ENCODE results near the gene TMEM35B. TPM values are rescaled to one million over a fixed set of nuclear protein-coding genes. Genes with fewer than 3 reads are reported as not detected.

Gene TMEM35B
- total and polyA plus RNA-seq, 2 experiments from 2014 or later, result 7.6 to 27.1 TPM

GRCh38 chr1:34978921-34979320 lies 6.2 kb downstream of the TMEM35B start (continued):
- TF ChIP-seq ZNF462 (CRISPR knock-in tag; IDR thresholded peaks at IDR 0.05) (no peak), CREB1 (CRISPR knock-in tag; IDR thresholded peaks at IDR 0.05; ENCODE audit: low read depth) (no peak), ZNF114 (CRISPR knock-in tag; IDR thresholded peaks at IDR 0.05) (no peak)

GRCh38 chr1:34977858-34978257 lies 7.3 kb downstream of the TMEM35B start:
- H3K4me1 Mint-ChIP-seq, result peaks cover 12% of the 10 kb centered on the region
- Histone ChIP-seq H3K27me3 (ENCODE audit: insufficient read depth) (peaks cover 13% of the 10 kb centered on the region), H3K36me3 (ENCODE audit: insufficient read depth) (no peaks in the 10 kb centered on the region; the same call in 1 of the 2 replicates), H3K4me2 (no peak overlapping the region), H3K79me2 (replicated peaks; ENCODE audit: insufficient read depth) (no peaks in the 10 kb centered on the region), H3F3A (replicated peaks; ENCODE audit: low read depth) (0 out of 2 replicates have a peak, but pooled peaks cover 2% of the 10 kb centered on the region), H3K9me2 (ENCODE audit: insufficient read depth) (no peaks in the 10 kb centered on the region), H4K20me1 (replicated peaks; ENCODE audit: insufficient read depth) (no peaks in the 10 kb centered on the region), H3K4me3 (no peak overlapping the region), H2AFZ (no peak overlapping the region), H3K27ac (ENCODE audit: low read depth) (no peak overlapping the region), H3K4me1 (ENCODE audit: insufficient read depth) (no peaks in the 10 kb centered on the region)
- H3K27ac Mint-ChIP-seq, result no peak overlapping the region
- DNase-seq (ENCODE audit: low spot score) (no peak), ATAC-seq (no peak)
- H3K9me3 Mint-ChIP-seq, result no peaks in the 10 kb centered on the region
- H3K4me3 Mint-ChIP-seq, result no peak overlapping the region
- TF ChIP-seq CREB1 (CRISPR knock-in tag; IDR thresholded peaks at IDR 0.05; ENCODE audit: low read depth) (no peak), EZH2phosphoT487 (IDR thresholded peaks at IDR 0.05; ENCODE audit: unreplicated experiment) (no peak), CTCF (conservative IDR thresholded peaks at IDR 0.05; ENCODE audit: low read depth in 2 of 2) (no peak), POLR2AphosphoS5 (IDR thresholded peaks at IDR 0.05; ENCODE audit: low read depth) (no peak), EZH2 (IDR thresholded peaks at IDR 0.05; ENCODE audit: low read depth, unreplicated experiment) (no peak), ZNF331 (CRISPR knock-in tag; IDR thresholded peaks at IDR 0.05; ENCODE audit: low read depth) (no peak), NANOG (IDR thresholded peaks at IDR 0.05; ENCODE audit: borderline replicate concordance) (no peak)
- no peaks in the 10 kb centered on the region for H3K36me3 Mint-ChIP-seq (ENCODE audit: low read depth)
- H3K27me3 Mint-ChIP-seq (ENCODE audit: insufficient read depth, low read depth, poor library complexity), result peaks cover 10% of the 10 kb centered on the region

Data from GM23338 (cell line).